Measurements from ENCODE around the gene TNFRSF21. TPM values are rescaled to one million over a fixed set of nuclear protein-coding genes. Genes with fewer than 3 reads are reported as not detected.

TNFRSF21 gene
- total RNA-seq, 1 donor from 2014 or later: 28.9 TPM

- H3K27me3 ChIP-seq: no peaks in the 10 kb centered on the region
- DNase-seq (no peak), ATAC-seq (no peak)
- intact Hi-C loops (cut with DNase I): no loop called here
- H3K4me3 ChIP-seq: no peak overlapping the region
- H3K9me3 ChIP-seq: no peaks in the 10 kb centered on the region
- no peak for TF ChIP-seq CTCF (IDR thresholded peaks at IDR 0.05)
- H3K36me3 ChIP-seq: no peaks in the 10 kb centered on the region
- H3K27ac ChIP-seq: no peak overlapping the region
- no peaks in the 10 kb centered on the region for H3K4me1 ChIP-seq
Observed at GRCh38 chr6:47261191-47261590, 48.5 kb downstream of the TNFRSF21 start.

DNA sequence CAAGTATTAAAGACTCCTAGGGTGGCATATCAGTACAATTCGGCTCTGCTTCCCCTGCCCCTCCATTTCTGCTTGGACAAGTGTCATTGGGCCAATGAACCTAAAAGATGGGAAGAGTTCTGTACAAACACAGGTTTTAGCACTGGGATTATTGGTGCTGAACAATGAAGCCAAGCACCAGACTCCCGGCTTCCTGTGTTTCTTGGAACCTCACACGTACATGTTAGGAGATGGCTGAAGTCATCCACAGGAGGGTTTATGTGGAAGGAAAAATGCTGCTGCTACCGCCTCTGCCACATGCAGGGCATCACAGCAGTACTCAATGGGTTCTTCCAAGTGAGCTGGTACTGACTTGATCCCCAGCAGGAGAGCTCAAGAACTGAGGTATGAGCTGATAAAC lies 49.7 kb downstream of the TNFRSF21 start:
- H3K4me1 ChIP-seq: no peaks in the 10 kb centered on the region
- H3K27me3 ChIP-seq: no peaks in the 10 kb centered on the region
- DNase-seq (no peak), ATAC-seq (no peak)
- intact Hi-C loops (cut with DNase I): no loop called here
- no peak overlapping the region for H3K27ac ChIP-seq
- H3K36me3 ChIP-seq: no peaks in the 10 kb centered on the region
- TF ChIP-seq CTCF (IDR thresholded peaks at IDR 0.05): no peak
- no peak overlapping the region for H3K4me3 ChIP-seq
- H3K9me3 ChIP-seq: no peaks in the 10 kb centered on the region

DNA sequence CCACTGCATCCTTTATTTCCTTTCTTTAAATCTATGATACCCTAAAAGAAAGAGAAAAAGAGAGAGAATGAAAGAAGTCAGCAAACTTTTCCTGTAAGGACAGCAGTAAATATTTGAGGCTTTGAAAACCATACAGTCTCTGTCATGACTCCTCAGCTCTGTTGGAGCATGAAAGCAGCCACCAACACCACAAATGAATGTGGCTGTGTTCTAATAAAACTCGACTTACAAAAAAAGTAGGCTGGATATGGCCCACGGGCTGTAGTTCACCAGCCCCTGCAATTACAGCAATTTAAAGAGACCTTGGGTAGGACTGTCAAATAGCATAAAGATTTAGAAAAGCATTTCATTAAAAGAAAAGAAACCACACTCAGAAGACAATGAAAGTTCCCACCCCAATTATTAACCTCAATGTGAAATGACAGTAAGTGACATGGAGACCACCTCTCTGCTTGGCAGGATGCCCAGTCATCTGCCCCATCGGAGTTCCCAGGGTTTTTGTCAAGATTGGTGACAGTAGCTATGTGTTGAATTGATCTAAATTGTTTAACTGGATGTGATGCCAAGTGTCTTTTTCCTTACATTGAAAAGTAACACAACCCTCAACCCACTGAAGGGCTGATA lies 50.9 kb downstream of the TNFRSF21 start:
- Histone ChIP-seq H3K36me3 (no peaks in the 10 kb centered on the region), H3K27me3 (no peaks in the 10 kb centered on the region), H3K4me3 (no peak overlapping the region), H3K4me1 (no peaks in the 10 kb centered on the region), H3K27ac (no peak overlapping the region), H3K9me3 (no peaks in the 10 kb centered on the region)
- intact Hi-C loops (cut with DNase I): no loop called here
- TF ChIP-seq CTCF (IDR thresholded peaks at IDR 0.05): no peak
- ATAC-seq (no peak), DNase-seq (no peak)

DNA sequence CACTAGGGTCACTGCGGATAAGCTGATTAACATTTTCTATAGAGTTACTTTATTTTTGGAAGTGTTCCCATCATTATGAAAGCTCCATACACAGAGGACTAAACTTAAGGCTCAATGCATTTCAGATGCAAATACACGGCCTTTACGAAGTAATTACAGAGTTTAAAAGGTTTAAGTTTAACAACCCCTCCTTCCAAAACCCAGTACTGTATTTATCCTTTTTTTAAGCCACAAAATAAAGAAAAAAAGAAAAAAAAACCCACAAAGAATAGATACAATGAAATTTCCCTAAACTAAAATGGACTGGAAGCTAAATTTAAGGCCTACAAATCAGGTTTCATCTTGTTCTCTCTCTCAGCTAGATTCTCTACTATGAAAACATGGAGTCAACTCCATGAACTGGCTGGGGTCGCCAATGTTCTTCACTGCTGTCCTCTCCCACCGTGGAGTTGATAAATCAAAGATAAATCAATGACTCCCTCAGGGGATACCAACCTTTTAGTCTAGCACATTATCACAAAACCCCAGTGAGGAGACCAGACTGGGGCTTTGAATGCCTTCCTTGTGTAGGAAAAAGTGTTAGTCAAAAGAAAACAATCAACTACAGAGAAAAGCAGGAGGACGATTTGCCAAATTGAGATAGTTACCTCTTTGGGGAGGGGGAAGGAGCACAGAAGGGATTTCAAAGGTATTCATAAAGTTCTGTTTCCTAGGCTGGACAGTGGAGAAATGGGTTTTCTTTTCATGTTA lies 52.5 kb downstream of the TNFRSF21 start:
- ATAC-seq: no peak
- no peaks in the 10 kb centered on the region for H3K27me3 ChIP-seq
- no peak for TF ChIP-seq CTCF (IDR thresholded peaks at IDR 0.05)
- peaks cover 12% of the 10 kb centered on the region for H3K36me3 ChIP-seq
- H3K4me1 ChIP-seq: no peaks in the 10 kb centered on the region
- H3K9me3 ChIP-seq: no peaks in the 10 kb centered on the region
- no peak overlapping the region for H3K4me3 ChIP-seq
- intact Hi-C loops (cut with DNase I): no loop called here
- no peak for DNase-seq
- no peak overlapping the region for H3K27ac ChIP-seq

DNA sequence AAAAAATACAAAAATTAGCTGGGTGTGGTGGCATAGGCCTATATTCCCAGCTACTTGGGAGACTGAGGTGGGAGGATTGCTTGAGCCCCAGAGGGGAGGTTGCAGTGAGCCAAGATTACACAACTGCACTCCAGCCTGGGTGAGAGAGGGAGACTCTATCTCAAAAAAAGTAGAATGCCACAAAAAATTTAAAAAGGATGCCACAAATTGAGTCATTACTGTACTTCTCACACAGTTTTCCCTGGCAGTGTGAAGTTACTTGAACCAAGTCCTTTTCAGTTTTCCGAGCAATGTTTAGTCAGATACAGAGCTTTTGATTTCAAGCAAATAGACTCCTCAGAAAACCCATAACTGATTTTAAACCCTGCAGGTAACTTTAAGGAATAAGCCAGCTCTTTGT lies 53.3 kb downstream of the TNFRSF21 start:
- H3K27me3 ChIP-seq: no peaks in the 10 kb centered on the region
- no peak for DNase-seq
- intact Hi-C loops (cut with DNase I): no loop called here

More for the DNA sequence above, 53.3 kb downstream of the TNFRSF21 start:
- Histone ChIP-seq H3K4me3 (no peak overlapping the region), H3K4me1 (no peaks in the 10 kb centered on the region), H3K9me3 (no peaks in the 10 kb centered on the region), H3K36me3 (peaks cover 15% of the 10 kb centered on the region), H3K27ac (no peak overlapping the region)
- TF ChIP-seq CTCF (IDR thresholded peaks at IDR 0.05): no peak
- no peak for ATAC-seq
